NOMO-1 (cell line): Measurements from ENCODE around the gene RMDN3.
A peak's percentile ranks its signal among the peaks of the same experiment; 100 is the strongest.

Experiments
- DNase-seq, 2 experiments: peaks; one replicate each; lab custom pipeline; 2025; ENCODE audit not compliant: unreplicated experiment in 2 of 2; lab: John Stamatoyannopoulos, UW

The RMDN3 gene

GRCh38 chr15:40754883-40755811 lies at the start of gene RMDN3:
Gene RMDN3 (minus strand): TSS chr15:40755254. CDS start chr15:40754783, 471 bp downstream.
- peak; percentile 92 to 96 for DNase-seq

- no peak for DNase-seq
These were observed 48.6 kb upstream of the RMDN3 start for GRCh38 chr15:40803688-40804087.

- no peak for DNase-seq
These were observed 48.0 kb upstream of the RMDN3 start for GRCh38 chr15:40803076-40803475.

- DNase-seq = no peak
These were observed 44.5 kb upstream of the RMDN3 start for GRCh38 chr15:40799523-40799922.

GRCh38 chr15:40796512-40796911 lies 41.5 kb upstream of the RMDN3 start:
- peak in 1 of 2 experiments; percentile 3 for DNase-seq

GRCh38 chr15:40796041-40796440 lies 41.0 kb upstream of the RMDN3 start:
- no peak for DNase-seq

- DNase-seq = no peak
These were observed 38.3 kb upstream of the RMDN3 start for GRCh38 chr15:40793216-40793989.

GRCh38 chr15:40792394-40792793 lies 37.3 kb upstream of the RMDN3 start:
- DNase-seq = no peak

- DNase-seq = no peak
These were observed 35.7 kb upstream of the RMDN3 start for GRCh38 chr15:40790718-40791117.

GRCh38 chr15:40789999-40790398 lies 34.9 kb upstream of the RMDN3 start:
- DNase-seq = no peak

- DNase-seq = no peak
These were observed 34.1 kb upstream of the RMDN3 start for GRCh38 chr15:40789119-40789518.

GRCh38 chr15:40787991-40788390 lies 32.9 kb upstream of the RMDN3 start:
- no peak for DNase-seq

- DNase-seq = peak; percentile 13 to 55
These were observed 32.3 kb upstream of the RMDN3 start for GRCh38 chr15:40787344-40787841.

GRCh38 chr15:40785814-40786213 lies 30.8 kb upstream of the RMDN3 start:
- DNase-seq = no peak

GRCh38 chr15:40785164-40785563 lies 30.1 kb upstream of the RMDN3 start:
- DNase-seq = no peak

GRCh38 chr15:40782609-40783227 lies 27.7 kb upstream of the RMDN3 start:
- DNase-seq = peak in 1 of 2 experiments; percentile 16

GRCh38 chr15:40776537-40777141 lies 21.6 kb upstream of the RMDN3 start:
- no peak for DNase-seq

GRCh38 chr15:40775740-40776536 lies 20.9 kb upstream of the RMDN3 start:
- DNase-seq = no peak

GRCh38 chr15:40775007-40775406 lies 20.0 kb upstream of the RMDN3 start:
- no peak for DNase-seq

GRCh38 chr15:40773902-40774301 lies 18.8 kb upstream of the RMDN3 start:
- no peak for DNase-seq
